Mesothelial cell of epicardium (in vitro differentiated cells): Measurements from ENCODE around the gene HPCAL1. TPM values are rescaled to one million over a fixed set of nuclear protein-coding genes. Genes with fewer than 3 reads are reported as not detected.

Experiments
- DNase-seq, 2 experiments: peaks; one replicate each; pipeline ENCODE4 v3.0.0; 2021; ENCODE audit warnings: low spot score in 2 of 2; ENCODE audit not compliant: unreplicated experiment in 2 of 2
- H3K27ac Mint-ChIP-seq: 2 replicates; pipeline ENCODE4 v1.8.0; 2021; ENCODE audit warnings: mixed read lengths
- H3K27me3 Mint-ChIP-seq: 2 replicates; pipeline ENCODE4 v1.8.0; 2021; ENCODE audit warnings: low read depth, mixed read lengths
- H3K36me3 Mint-ChIP-seq: 2 replicates; pipeline ENCODE4 v1.8.0; 2021; ENCODE audit warnings: mixed read lengths
- H3K4me1 Mint-ChIP-seq: 2 replicates; pipeline ENCODE4 v1.8.0; 2021; ENCODE audit warnings: mixed read lengths
- H3K4me3 Mint-ChIP-seq: 2 replicates; pipeline ENCODE4 v1.8.0; 2021; ENCODE audit warnings: mild to moderate bottlenecking, moderate library complexity, mixed read lengths
- H3K9me3 Mint-ChIP-seq: 2 replicates; pipeline ENCODE4 v1.8.0; 2021; ENCODE audit warnings: mixed read lengths
- total RNA-seq: library from RNA; stranded (reverse); gene quantifications from 3 replicates; pipeline ENCODE4 v1.2.1, GENCODE V29; 2021
- TF ChIP-seq, protein P1 (sequence below): fragments of 200-600 bp; sonication (generic); IDR thresholded peaks from one replicate; pipeline ENCODE4 v1.5.0; 2021; ENCODE audit warnings: antibody characterized with exemption; ENCODE audit not compliant: unreplicated experiment

HPCAL1 gene
- total RNA-seq, 1 donor from 2014 or later: 17.5 TPM

DNA sequence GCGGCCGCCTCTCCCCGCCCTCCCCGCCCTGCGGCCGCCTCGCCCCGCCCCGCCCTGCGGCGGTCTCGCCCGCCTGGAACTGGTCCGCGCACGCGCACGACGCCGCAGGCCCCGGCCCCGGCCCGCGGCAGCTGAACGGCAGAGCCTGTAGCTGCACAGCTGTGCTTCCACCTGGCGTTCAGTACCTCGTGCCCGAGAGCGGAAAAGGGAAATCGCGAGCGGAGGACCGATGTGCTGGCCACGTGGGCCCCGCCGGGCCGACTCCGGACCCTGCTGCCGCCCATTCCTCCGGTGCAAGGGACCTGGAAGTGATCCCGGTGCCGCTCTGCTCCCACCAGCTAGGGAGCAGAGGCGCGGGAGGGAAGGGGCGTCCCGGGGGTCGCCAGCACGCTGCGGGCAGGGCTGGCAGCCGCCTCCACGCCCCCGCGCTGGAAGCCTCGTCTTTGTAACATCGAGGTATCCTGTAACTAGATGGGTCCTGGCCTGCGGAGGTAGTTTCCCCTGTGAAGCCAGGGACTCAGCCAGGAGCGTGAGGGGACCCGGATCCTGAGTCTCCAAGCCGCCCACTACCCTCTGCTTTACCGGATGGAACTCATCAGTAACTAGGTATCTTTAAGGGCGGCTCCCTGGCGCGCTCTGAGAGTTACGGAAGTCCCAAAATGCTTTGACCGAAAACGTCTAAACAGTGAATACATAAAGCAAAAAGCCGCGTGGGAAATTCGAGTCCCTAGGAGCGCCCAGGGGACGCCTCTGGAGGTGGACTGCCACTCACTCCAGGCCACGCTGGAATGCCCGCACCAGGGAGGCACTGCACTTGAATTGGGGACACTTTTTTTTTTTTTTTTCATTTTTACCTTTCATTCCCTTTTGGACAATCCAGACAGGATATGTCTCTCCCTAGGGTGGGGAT, 146.1 kb downstream of the HPCAL1 start:
- Mint-ChIP-seq H3K4me1 (peaks cover 30% of the 10 kb centered on the region), H3K36me3 (peaks cover 9% of the 10 kb centered on the region), H3K4me3 (peak overlapping the region; percentile 56), H3K9me3 (no peaks in the 10 kb centered on the region), H3K27me3 (peaks cover 1% of the 10 kb centered on the region), H3K27ac (no peak overlapping the region)
- peak; percentile 88 to 97 for DNase-seq
- TF ChIP-seq, protein P1, sequence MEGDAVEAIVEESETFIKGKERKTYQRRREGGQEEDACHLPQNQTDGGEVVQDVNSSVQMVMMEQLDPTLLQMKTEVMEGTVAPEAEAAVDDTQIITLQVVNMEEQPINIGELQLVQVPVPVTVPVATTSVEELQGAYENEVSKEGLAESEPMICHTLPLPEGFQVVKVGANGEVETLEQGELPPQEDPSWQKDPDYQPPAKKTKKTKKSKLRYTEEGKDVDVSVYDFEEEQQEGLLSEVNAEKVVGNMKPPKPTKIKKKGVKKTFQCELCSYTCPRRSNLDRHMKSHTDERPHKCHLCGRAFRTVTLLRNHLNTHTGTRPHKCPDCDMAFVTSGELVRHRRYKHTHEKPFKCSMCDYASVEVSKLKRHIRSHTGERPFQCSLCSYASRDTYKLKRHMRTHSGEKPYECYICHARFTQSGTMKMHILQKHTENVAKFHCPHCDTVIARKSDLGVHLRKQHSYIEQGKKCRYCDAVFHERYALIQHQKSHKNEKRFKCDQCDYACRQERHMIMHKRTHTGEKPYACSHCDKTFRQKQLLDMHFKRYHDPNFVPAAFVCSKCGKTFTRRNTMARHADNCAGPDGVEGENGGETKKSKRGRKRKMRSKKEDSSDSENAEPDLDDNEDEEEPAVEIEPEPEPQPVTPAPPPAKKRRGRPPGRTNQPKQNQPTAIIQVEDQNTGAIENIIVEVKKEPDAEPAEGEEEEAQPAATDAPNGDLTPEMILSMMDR: no peak

GRCh38 chr2:10449486-10449831, 146.8 kb downstream of the HPCAL1 start:
- Mint-ChIP-seq H3K9me3 (no peaks in the 10 kb centered on the region), H3K27me3 (peaks cover 1% of the 10 kb centered on the region), H3K4me3 (peak overlapping the region; percentile 56), H3K4me1 (peaks cover 29% of the 10 kb centered on the region), H3K27ac (no peak overlapping the region), H3K36me3 (peaks cover 4% of the 10 kb centered on the region)
- TF ChIP-seq, protein P1: no peak
- DNase-seq: no peak

DNA sequence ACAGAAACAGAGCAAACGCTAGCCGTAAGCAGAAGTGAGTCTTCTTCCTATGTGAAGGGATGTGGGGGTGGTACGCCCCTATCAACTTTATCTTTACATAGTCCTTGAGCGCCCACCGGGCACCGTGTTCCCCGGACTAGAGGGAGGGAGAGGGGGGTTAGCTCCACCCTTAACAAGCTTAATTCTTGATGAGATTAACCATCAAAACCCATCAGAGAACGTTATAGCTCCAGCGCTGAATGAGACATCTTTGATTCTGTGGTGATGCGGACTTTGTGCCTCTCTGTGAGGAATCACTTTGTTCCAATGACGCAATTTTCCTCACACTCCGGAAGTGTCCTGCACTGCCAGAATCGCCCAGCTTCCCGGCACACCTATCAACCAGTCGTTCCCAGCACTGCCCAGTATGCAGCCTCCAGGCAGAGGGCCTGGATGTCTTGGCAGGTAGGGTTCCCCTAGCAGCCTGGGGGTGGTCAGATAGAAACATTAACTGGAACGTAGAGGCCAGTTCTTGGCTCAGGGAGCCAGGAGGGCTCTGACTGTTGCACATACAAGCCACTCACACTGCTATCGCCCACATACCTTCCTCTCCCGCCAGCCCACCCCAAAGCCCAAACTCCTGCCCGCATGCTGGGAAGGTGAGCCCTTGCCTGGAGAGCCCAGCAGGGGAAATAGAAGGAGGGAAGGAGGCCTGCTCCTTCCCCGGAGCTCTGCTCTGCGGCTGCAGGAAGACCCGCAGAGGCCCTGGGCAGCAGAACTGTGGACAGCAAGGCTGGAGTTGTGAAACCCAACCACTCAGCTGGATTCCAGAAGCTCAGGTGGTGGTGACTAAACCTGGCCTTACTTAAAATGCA, 147.4 kb downstream of the HPCAL1 start:
- Mint-ChIP-seq H3K27ac (no peak overlapping the region), H3K9me3 (no peaks in the 10 kb centered on the region), H3K4me3 (peak overlapping the region; percentile 56), H3K4me1 (peaks cover 23% of the 10 kb centered on the region), H3K36me3 (no peaks in the 10 kb centered on the region), H3K27me3 (peaks cover 1% of the 10 kb centered on the region)
- TF ChIP-seq, protein P1: no peak
- DNase-seq: no peak

DNA sequence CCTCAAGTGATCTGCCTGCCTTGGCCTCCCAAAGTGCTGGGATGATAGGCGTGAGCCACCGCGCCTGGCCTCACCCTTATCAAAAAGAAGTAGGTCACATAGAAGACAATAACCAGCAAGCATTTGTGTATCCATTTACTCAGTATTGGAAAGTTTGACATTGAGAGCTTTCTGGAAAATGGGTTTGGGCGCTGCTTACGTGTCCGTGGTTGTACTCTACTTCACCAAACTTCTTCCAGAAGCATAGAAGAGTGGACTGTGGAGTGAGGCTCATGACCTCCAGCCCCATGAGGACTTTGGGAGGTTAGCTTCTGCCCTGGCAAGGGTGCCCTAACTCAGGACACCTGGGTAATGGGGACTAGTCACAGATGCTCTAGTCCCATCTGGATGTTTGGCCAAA, 149.1 kb downstream of the HPCAL1 start:
- Mint-ChIP-seq H3K4me3 (no peak overlapping the region), H3K36me3 (no peaks in the 10 kb centered on the region), H3K27ac (no peak overlapping the region), H3K27me3 (peaks cover 1% of the 10 kb centered on the region), H3K9me3 (no peaks in the 10 kb centered on the region), H3K4me1 (peaks cover 10% of the 10 kb centered on the region)
- DNase-seq: no peak
- TF ChIP-seq, protein P1: no peak

- TF ChIP-seq, protein P1: no peak
- Mint-ChIP-seq H3K9me3 (no peaks in the 10 kb centered on the region), H3K4me3 (no peak overlapping the region), H3K36me3 (no peaks in the 10 kb centered on the region), H3K27ac (no peak overlapping the region), H3K4me1 (peaks cover 6% of the 10 kb centered on the region), H3K27me3 (peaks cover 1% of the 10 kb centered on the region)
- no peak for DNase-seq
Observed at GRCh38 chr2:10452312-10452711, 149.6 kb downstream of the HPCAL1 start.
